HepG2 (cell line): ENCODE measurements around the gene DNTTIP2. TPM values are rescaled to one million over a fixed set of nuclear protein-coding genes. Genes with fewer than 3 reads are reported as not detected.
A peak's percentile ranks its signal among the peaks of the same experiment; 100 is the strongest.

ENCODE experiments used
- HMGA1 ChIP-seq: sonication (generic); formaldehyde crosslinking; conservative IDR thresholded peaks from 2 replicates; pipeline ENCODE4 v1.4.0; 2020; ENCODE audit warnings: missing genetic modification reagents
- MTA1 ChIP-seq: sonication (generic); formaldehyde crosslinking; IDR thresholded peaks from 2 replicates; pipeline ENCODE4 v1.4.0; 2020; ENCODE audit warnings: missing genetic modification reagents, mild to moderate bottlenecking, borderline replicate concordance
- NR2F1 ChIP-seq, 2 experiments: fragments of 450-650 bp in 1 of 2; formaldehyde crosslinking in 1 of 2; IDR thresholded peaks; 2 replicates each; pipeline versions ENCODE4 v1.5.0 to v1.6.1; 2016 to 2020; ENCODE audit warnings: mild to moderate bottlenecking in 1 of 2, missing compliant biosample characterization in 1 of 2, missing genetic modification reagents in 1 of 2, moderate library complexity in 1 of 2
- POGZ ChIP-seq: sonication (generic); formaldehyde crosslinking; IDR thresholded peaks from 2 replicates; pipeline ENCODE4 v1.4.0; 2020; ENCODE audit warnings: mild to moderate bottlenecking, missing genetic modification reagents
- SCMH1 ChIP-seq: sonication (generic); formaldehyde crosslinking; IDR thresholded peaks from 2 replicates; pipeline ENCODE4 v1.9.0; 2021; ENCODE audit warnings: missing genetic modification reagents, mild to moderate bottlenecking, borderline replicate concordance
- ZNF124 ChIP-seq: sonication (generic); formaldehyde crosslinking; IDR thresholded peaks from 2 replicates; pipeline ENCODE4 v1.4.0; 2020; ENCODE audit warnings: missing genetic modification reagents
- ZNF24 ChIP-seq: fragments of 450-650 bp; IDR thresholded peaks from 2 replicates; pipeline ENCODE4 v1.6.1; 2017; ENCODE audit warnings: antibody characterized with exemption, mild to moderate bottlenecking
- ZNF329 ChIP-seq: sonication (generic); formaldehyde crosslinking; IDR thresholded peaks from 2 replicates; pipeline ENCODE4 v1.9.0; 2021; ENCODE audit warnings: low read depth, mild to moderate bottlenecking, missing genetic modification reagents
- ZNF432 ChIP-seq: sonication (generic); formaldehyde crosslinking; IDR thresholded peaks from 2 replicates; pipeline ENCODE4 v1.5.0; 2020; ENCODE audit warnings: missing genetic modification reagents, mild to moderate bottlenecking, borderline replicate concordance
- ZNF460 ChIP-seq: sonication (generic); formaldehyde crosslinking; IDR thresholded peaks from 2 replicates; pipeline ENCODE4 v1.5.1; 2020; ENCODE audit warnings: missing genetic modification reagents, mild to moderate bottlenecking, borderline replicate concordance
- ZNF501 ChIP-seq: sonication (generic); formaldehyde crosslinking; IDR thresholded peaks from 2 replicates; pipeline ENCODE4 v1.5.1; 2020; ENCODE audit warnings: mild to moderate bottlenecking, moderate library complexity, missing genetic modification reagents
- ZNF891 ChIP-seq: sonication (generic); formaldehyde crosslinking; IDR thresholded peaks from 2 replicates; pipeline ENCODE4 v1.5.0; 2020; ENCODE audit warnings: mild to moderate bottlenecking, missing genetic modification reagents
- polyA plus RNA-seq, 8 experiments: library from polyadenylated mRNA; depleted of rRNA in 3 of 8; stranded (reverse) in 7 of 8; unstranded in 1 of 8; fragments of >200 nt; fragmentation: Illumina TruSeq in 4 of 8; extraction: Trizol in 4 of 8; gene quantifications; 2 replicates each; pipeline versions ENCODE4 v1.2.1 to v1.2.3, GENCODE V29; 2011 to 2016; ENCODE audit warnings: low read depth in 4 of 8, missing spikeins in 1 of 8, mixed read lengths in 1 of 8; ENCODE audit not compliant: insufficient read depth in 1 of 8
- total RNA-seq, 5 experiments: library from RNA; depleted of rRNA; stranded (reverse); fragments of >200 nt; fragmentation: Illumina TruSeq; extraction: Trizol; gene quantifications; 2 replicates each; pipeline ENCODE4 v1.2.3, GENCODE V29; 2016; ENCODE audit warnings: low read depth in 1 of 5
- TF ChIP-seq, protein P1 (sequence below): sonication (generic); formaldehyde crosslinking; IDR thresholded peaks from 2 replicates; pipeline ENCODE4 v1.4.0; 2020; ENCODE audit warnings: mild to moderate bottlenecking, missing genetic modification reagents
- TF ChIP-seq, protein P2 (sequence below): sonication (generic); formaldehyde crosslinking; IDR thresholded peaks from 2 replicates; pipeline ENCODE4 v1.5.0; 2020; ENCODE audit warnings: missing genetic modification reagents
- TF ChIP-seq, protein P3 (sequence below): IDR thresholded peaks from 2 replicates; pipeline ENCODE4 v1.6.1; 2016
- TF ChIP-seq, protein P4 (sequence below): sonication (generic); formaldehyde crosslinking; IDR thresholded peaks from 2 replicates; pipeline ENCODE4 v1.5.0; 2020; ENCODE audit warnings: missing genetic modification reagents
- TF ChIP-seq, protein P5 (sequence below): sonication (generic); formaldehyde crosslinking; conservative IDR thresholded peaks from 2 replicates; pipeline ENCODE4 v1.8.0; 2022; ENCODE audit warnings: low read depth, missing genetic modification reagents

DNTTIP2 gene
- total and polyA plus RNA-seq, 2 of the 13 experiments (the other 11 are each of a cell fraction or from before 2014, with no cell fraction given) = 11.4 to 63.3 TPM

DNA sequence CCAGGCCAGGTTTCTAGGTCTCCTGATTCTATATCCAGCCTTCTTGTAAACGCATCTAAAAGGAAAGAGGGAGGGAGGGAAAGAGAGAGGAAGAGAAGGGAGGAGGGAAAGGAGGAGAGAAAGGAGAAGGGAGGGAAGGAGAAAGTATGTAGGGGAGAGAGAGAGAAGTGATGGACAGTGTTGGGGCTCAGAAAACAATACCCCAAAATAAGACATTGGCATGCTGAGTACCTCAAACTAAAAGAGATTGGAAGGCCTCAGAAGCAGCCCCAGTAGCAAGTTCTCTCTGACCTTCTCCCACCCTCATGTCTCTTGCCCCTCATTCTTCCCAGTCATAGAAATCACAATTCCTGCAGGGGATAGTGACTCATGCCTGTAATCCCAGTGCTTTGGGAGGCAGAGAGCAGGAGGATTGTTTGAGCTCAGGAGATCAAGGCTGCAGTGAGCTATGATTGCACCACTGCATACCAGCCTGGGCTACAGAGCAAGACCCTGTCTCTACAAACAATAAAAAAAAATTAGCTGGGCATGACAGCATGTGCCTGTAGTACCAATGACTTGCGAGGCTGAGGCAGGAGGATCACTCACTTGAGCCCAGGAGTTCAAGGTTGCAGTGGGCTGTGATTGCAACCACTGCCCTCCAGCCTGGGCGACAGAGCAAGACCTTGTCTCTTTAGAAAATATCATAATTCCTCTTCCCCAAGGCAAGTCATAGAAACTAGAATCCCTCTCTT, 51.2 kb downstream of the DNTTIP2 start (continued):
- TF ChIP-seq, protein P1, sequence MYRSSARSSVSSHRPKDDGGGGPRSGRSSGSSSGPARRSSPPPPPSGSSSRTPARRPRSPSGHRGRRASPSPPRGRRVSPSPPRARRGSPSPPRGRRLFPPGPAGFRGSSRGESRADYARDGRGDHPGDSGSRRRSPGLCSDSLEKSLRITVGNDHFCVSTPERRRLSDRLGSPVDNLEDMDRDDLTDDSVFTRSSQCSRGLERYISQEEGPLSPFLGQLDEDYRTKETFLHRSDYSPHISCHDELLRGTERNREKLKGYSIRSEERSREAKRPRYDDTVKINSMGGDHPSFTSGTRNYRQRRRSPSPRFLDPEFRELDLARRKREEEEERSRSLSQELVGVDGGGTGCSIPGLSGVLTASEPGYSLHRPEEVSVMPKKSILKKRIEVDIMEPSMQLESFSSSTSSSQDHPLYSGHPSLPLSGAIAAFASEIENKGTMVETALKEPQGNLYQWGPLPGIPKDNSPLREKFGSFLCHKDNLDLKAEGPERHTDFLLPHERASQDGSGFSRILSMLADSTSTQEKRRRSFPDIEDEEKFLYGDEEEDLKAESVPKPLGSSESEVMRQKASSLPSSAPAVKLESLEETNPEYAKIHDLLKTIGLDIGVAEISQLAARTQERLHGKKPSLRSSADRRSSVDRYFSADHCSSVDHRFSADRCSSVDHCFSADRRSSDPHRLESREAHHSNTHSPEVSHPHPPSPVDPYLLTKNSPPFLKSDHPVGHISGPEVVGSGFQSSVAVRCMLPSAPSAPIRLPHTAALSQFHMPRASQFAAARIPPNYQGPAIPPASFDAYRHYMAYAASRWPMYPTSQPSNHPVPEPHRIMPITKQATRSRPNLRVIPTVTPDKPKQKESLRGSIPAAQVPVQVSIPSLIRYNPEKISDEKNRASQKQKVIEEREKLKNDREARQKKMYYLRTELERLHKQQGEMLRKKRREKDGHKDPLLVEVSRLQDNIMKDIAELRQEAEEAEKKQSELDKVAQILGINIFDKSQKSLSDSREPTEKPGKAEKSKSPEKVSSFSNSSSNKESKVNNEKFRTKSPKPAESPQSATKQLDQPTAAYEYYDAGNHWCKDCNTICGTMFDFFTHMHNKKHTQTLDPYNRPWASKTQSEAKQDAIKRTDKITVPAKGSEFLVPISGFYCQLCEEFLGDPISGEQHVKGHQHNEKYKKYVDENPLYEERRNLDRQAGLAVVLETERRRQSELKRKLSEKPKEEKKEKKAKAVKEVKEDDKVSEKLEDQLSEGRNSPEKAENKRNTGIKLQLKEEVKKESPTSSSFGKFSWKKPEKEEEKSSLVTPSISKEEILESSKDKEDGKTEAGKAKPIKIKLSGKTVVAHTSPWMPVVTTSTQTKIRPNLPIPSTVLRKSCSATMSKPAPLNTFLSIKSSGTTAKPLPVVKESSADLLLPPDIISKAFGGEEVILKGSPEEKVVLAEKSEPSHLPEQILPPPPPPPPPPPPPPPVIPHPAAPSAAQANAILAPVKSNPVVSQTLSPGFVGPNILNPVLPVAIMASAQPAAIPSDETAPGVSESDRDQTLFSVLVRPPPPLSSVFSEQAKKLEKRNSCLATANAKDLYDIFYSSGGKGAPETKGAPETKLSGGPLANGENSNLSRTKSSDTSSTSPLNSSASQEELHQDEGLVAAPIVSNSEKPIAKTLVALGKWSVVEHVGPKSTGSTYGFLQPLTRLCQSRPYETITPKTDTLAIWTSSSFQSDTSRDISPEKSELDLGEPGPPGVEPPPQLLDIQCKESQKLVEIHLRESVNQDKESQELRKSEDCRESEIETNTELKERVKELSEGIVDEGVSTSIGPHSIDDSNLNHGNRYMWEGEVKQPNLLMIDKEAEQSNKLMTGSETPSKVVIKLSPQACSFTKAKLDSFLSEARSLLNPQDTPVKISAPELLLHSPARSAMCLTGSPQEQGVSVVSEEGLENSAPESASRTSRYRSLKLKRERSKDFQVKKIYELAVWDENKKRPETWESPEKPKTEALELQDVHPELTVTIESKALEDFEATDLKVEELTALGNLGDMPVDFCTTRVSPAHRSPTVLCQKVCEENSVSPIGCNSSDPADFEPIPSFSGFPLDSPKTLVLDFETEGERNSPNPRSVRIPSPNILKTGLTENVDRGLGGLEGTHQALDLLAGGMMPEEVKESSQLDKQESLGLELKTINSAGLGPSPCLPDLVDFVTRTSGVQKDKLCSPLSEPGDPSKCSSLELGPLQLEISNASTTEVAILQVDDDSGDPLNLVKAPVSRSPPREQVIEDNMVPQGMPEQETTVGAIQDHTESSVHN = no peak
- TF ChIP-seq ZNF501 (CRISPR knock-in tag) (peak; percentile 46; the same call in 1 of the 2 replicates), ZNF124 (CRISPR knock-in tag) (peak; percentile 58; the same call in 1 of the 2 replicates), ZNF891 (CRISPR knock-in tag) (no peak), SCMH1 (CRISPR knock-in tag) (no peak), ZNF432 (no peak), ZNF329 (no peak), ZNF24 (0 out of 2 replicates have a peak, but pooled peaks have one; percentile 18), ZNF460 (CRISPR knock-in tag) (no peak; the same call in 1 of the 2 replicates), NR2F1 (CRISPR knock-in tag; IDR thresholded peaks at IDR 0.05) (peak in 1 of 2 experiments; percentile 68; a peak in 2 of 4 replicates), MTA1 (CRISPR knock-in tag) (0 out of 2 replicates have a peak, but pooled peaks have one; percentile 36), HMGA1 (CRISPR knock-in tag) (no peak), POGZ (peak; percentile 96)
- TF ChIP-seq, protein P2, sequence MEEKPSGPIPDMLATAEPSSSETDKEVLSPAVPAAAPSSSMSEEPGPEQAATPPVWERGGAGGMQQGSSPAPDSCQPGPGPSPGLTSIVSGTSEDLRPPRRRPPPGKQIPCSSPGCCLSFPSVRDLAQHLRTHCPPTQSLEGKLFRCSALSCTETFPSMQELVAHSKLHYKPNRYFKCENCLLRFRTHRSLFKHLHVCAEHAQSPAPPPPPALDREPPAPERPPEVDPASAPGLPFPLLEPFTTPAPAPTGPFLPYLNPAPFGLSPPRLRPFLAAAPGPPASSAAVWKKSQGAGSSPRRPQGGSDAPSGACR (CRISPR knock-in tag) = no peak
- TF ChIP-seq, protein P3, sequence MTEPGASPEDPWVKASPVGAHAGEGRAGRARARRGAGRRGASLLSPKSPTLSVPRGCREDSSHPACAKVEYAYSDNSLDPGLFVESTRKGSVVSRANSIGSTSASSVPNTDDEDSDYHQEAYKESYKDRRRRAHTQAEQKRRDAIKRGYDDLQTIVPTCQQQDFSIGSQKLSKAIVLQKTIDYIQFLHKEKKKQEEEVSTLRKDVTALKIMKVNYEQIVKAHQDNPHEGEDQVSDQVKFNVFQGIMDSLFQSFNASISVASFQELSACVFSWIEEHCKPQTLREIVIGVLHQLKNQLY (CRISPR knock-in tag) = peak; percentile 63
- TF ChIP-seq, protein P4, sequence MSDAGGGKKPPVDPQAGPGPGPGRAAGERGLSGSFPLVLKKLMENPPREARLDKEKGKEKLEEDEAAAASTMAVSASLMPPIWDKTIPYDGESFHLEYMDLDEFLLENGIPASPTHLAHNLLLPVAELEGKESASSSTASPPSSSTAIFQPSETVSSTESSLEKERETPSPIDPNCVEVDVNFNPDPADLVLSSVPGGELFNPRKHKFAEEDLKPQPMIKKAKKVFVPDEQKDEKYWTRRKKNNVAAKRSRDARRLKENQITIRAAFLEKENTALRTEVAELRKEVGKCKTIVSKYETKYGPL (CRISPR knock-in tag) = no peak
- TF ChIP-seq, protein P5, sequence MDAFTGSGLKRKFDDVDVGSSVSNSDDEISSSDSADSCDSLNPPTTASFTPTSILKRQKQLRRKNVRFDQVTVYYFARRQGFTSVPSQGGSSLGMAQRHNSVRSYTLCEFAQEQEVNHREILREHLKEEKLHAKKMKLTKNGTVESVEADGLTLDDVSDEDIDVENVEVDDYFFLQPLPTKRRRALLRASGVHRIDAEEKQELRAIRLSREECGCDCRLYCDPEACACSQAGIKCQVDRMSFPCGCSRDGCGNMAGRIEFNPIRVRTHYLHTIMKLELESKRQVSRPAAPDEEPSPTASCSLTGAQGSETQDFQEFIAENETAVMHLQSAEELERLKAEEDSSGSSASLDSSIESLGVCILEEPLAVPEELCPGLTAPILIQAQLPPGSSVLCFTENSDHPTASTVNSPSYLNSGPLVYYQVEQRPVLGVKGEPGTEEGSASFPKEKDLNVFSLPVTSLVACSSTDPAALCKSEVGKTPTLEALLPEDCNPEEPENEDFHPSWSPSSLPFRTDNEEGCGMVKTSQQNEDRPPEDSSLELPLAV (CRISPR knock-in tag) = no peak
